H1 (cell line): ENCODE results near the gene ZNF775. TPM values are rescaled to one million over a fixed set of nuclear protein-coding genes. Genes with fewer than 3 reads are reported as not detected.

ENCODE experiments used
- BCL11A ChIP-seq, 2 experiments: IDR thresholded peaks; one replicate each; pipeline ENCODE4 v1.6.1; 2011; ENCODE audit warnings: low read depth in 2 of 2, low read length in 2 of 2, mild to moderate bottlenecking in 2 of 2
- CTBP2 ChIP-seq: IDR thresholded peaks from 2 replicates; pipeline ENCODE4 v1.7.0; 2011; ENCODE audit warnings: borderline replicate concordance, mild to moderate bottlenecking, moderate library complexity, mixed read lengths, low read length; ENCODE audit not compliant: insufficient read depth, insufficient read length
- CTCF ChIP-seq, 3 experiments: IDR thresholded peaks; 1 replicate in 2 of 3; 2 replicates in 1 of 3; pipeline versions ENCODE4 v1.5.1 to v1.6.1; 2011; ENCODE audit warnings: low read length in 3 of 3, mild to moderate bottlenecking in 3 of 3, inconsistent platforms in 2 of 3, low read depth in 1 of 3, moderate library complexity in 1 of 3; ENCODE audit not compliant: insufficient read depth in 1 of 3; ENCODE audit errors: control extremely low read depth in 1 of 3
- RNF2 ChIP-seq: fragments of 200-900, 300-1000 bp; sonication (generic); IDR thresholded peaks from 2 replicates; pipeline ENCODE4 v1.7.1; 2016; ENCODE audit warnings: borderline replicate concordance, low read depth, mild to moderate bottlenecking, antibody characterized with exemption, low read length; ENCODE audit not compliant: poor library complexity, severe bottlenecking; ENCODE audit errors: missing control alignments
- SIX5 ChIP-seq: IDR thresholded peaks from 2 replicates; pipeline ENCODE4 v1.6.1; 2011; ENCODE audit warnings: mild to moderate bottlenecking, low read depth, low read length
- TEAD4 ChIP-seq: IDR thresholded peaks from 2 replicates; pipeline ENCODE4 v1.6.1; 2012; ENCODE audit warnings: low read depth, low read length, inconsistent platforms, mixed read lengths
- YY1 ChIP-seq: IDR thresholded peaks from 2 replicates; pipeline ENCODE4 v1.6.1; 2011; ENCODE audit warnings: low read depth, mild to moderate bottlenecking, low read length
- polyA plus RNA-seq, 7 experiments: library from polyadenylated mRNA; depleted of rRNA in 3 of 7; stranded (reverse) in 5 of 7; unstranded in 2 of 7; fragments of >200 nt in 5 of 7; fragments of 200-250 nt in 2 of 7; gene quantifications; 1 replicate in 5 of 7; 2 replicates in 1 of 7; 4 replicates in 1 of 7; pipeline versions ENCODE4 v1.2.1 to v1.2.3, GENCODE V29; 2011 to 2013; ENCODE audit warnings: missing spikeins in 2 of 7, mixed read lengths in 2 of 7
- total RNA-seq: library from RNA; stranded (reverse); fragmentation: NEBNext Ultra II Directional; extraction: Animal tissue kit (Norgen Biotek cat#: 25700); gene quantifications from 2 replicates; pipeline ENCODE4 v1.2.1, GENCODE V29; 2021
- TF ChIP-seq, protein P1 (sequence below): IDR thresholded peaks from 2 replicates; pipeline ENCODE4 v1.6.1; 2012; ENCODE audit warnings: inconsistent platforms

Gene ZNF775
- total and polyA plus RNA-seq, 2 of the 8 experiments (the other 6 are each of a cell fraction or from before 2014, with no cell fraction given) = 13.6 to 21.5 TPM

- no peak for TF ChIP-seq RNF2
- no peak for TF ChIP-seq SIX5
- no peak for TF ChIP-seq CTCF (IDR thresholded peaks at IDR 0.05; ENCODE audit: control extremely low read depth in 1 of 3, insufficient read depth in 1 of 3, low read depth in 1 of 3, low read length in 3 of 3)
- TF ChIP-seq CTBP2 = no peak
- TF ChIP-seq TEAD4 = no peak
- TF ChIP-seq YY1 = no peak
- TF ChIP-seq, protein P1, sequence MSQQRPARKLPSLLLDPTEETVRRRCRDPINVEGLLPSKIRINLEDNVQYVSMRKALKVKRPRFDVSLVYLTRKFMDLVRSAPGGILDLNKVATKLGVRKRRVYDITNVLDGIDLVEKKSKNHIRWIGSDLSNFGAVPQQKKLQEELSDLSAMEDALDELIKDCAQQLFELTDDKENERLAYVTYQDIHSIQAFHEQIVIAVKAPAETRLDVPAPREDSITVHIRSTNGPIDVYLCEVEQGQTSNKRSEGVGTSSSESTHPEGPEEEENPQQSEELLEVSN = no peak
- TF ChIP-seq BCL11A (IDR thresholded peaks at IDR 0.05; ENCODE audit: low read depth in 2 of 2, low read length in 2 of 2) = no peak
These were observed 19.2 kb downstream of the ZNF775 start (continued) for GRCh38 chr7:150398108-150398964.
